Astrocyte (in vitro differentiated cells and primary cell): ENCODE data around the gene VPS13A. TPM values are rescaled to one million over a fixed set of nuclear protein-coding genes. Genes with fewer than 3 reads are reported as not detected.

Experiments
- DNase-seq: peaks from one replicate; pipeline ENCODE4 v3.0.0-alpha.2; 2010; ENCODE audit warnings: low read depth
- FAIRE-seq: peaks from 2 replicates; lab custom pipeline; 2011; peaks lifted over from hg19 to GRCh38; lab: Jason Lieb, UNC
- H2AFZ ChIP-seq: 2 replicates; pipeline ENCODE4 v1.6.0; 2012; ENCODE audit warnings: low read depth, low read length, inconsistent platforms
- H3K27ac ChIP-seq: 2 replicates; pipeline ENCODE4 v1.5.1; 2011; ENCODE audit warnings: low read depth, low read length, inconsistent platforms
- H3K27me3 ChIP-seq: 2 replicates; pipeline ENCODE4 v1.6.0; 2011; ENCODE audit warnings: low read length, inconsistent platforms; ENCODE audit not compliant: insufficient read depth
- H3K36me3 ChIP-seq: 2 replicates; pipeline ENCODE4 v1.5.1; 2011; ENCODE audit warnings: low read length, inconsistent platforms; ENCODE audit not compliant: insufficient read depth
- H3K4me1 ChIP-seq: 2 replicates; pipeline ENCODE4 v1.5.1; 2011; ENCODE audit warnings: low read length, inconsistent platforms; ENCODE audit not compliant: insufficient read depth
- H3K4me2 ChIP-seq: 2 replicates; pipeline ENCODE4 v1.6.0; 2012; ENCODE audit warnings: low read length, inconsistent platforms
- H3K4me3 ChIP-seq: 2 replicates; pipeline ENCODE4 v1.5.1; 2011; ENCODE audit warnings: low read depth, mild to moderate bottlenecking, low read length, inconsistent platforms; ENCODE audit not compliant: insufficient read depth
- H3K79me2 ChIP-seq: 2 replicates; pipeline ENCODE4 v1.6.0; 2012; ENCODE audit warnings: mild to moderate bottlenecking, low read length, inconsistent platforms; ENCODE audit not compliant: insufficient read depth
- H3K9ac ChIP-seq: 2 replicates; pipeline ENCODE4 v1.6.0; 2012; ENCODE audit warnings: mild to moderate bottlenecking, low read length, inconsistent platforms
- H3K9me3 ChIP-seq: 2 replicates; pipeline ENCODE4 v1.5.1; 2012; ENCODE audit warnings: low read depth, mild to moderate bottlenecking, low read length, inconsistent platforms; ENCODE audit not compliant: insufficient read depth
- H4K20me1 ChIP-seq: 2 replicates; pipeline ENCODE4 v1.6.0; 2012; ENCODE audit warnings: low read length, inconsistent platforms; ENCODE audit not compliant: insufficient read depth
- H3K27ac Mint-ChIP-seq: one replicate; pipeline ENCODE4 v1.8.0; 2021; ENCODE audit warnings: mild to moderate bottlenecking, mixed read lengths; ENCODE audit not compliant: unreplicated experiment
- H3K27me3 Mint-ChIP-seq: one replicate; pipeline ENCODE4 v1.8.0; 2021; ENCODE audit warnings: low read depth, mixed read lengths; ENCODE audit not compliant: unreplicated experiment
- H3K36me3 Mint-ChIP-seq: one replicate; pipeline ENCODE4 v1.8.0; 2021; ENCODE audit warnings: low read depth, mixed read lengths; ENCODE audit not compliant: unreplicated experiment
- H3K4me1 Mint-ChIP-seq: one replicate; pipeline ENCODE4 v1.8.0; 2021; ENCODE audit warnings: low read depth, mixed read lengths; ENCODE audit not compliant: unreplicated experiment
- H3K4me3 Mint-ChIP-seq: one replicate; pipeline ENCODE4 v1.8.0; 2021; ENCODE audit warnings: mild to moderate bottlenecking, moderate library complexity, mixed read lengths; ENCODE audit not compliant: unreplicated experiment
- H3K9me3 Mint-ChIP-seq: one replicate; pipeline ENCODE4 v1.8.0; 2021; ENCODE audit warnings: mild to moderate bottlenecking, mixed read lengths; ENCODE audit not compliant: unreplicated experiment
- EZH2 ChIP-seq: IDR thresholded peaks from 2 replicates; pipeline ENCODE4 v1.6.1; 2012; ENCODE audit warnings: mild to moderate bottlenecking, low read length, inconsistent platforms; ENCODE audit not compliant: insufficient read depth
- total RNA-seq: library from RNA; stranded (reverse); gene quantifications from 2 replicates; pipeline ENCODE4 v1.2.1, GENCODE V29; 2021
- TF ChIP-seq, protein P1 (sequence below): IDR thresholded peaks from 2 replicates; pipeline ENCODE4 v1.5.1; 2011; ENCODE audit warnings: low read depth, mild to moderate bottlenecking, inconsistent platforms, low read length, moderate library complexity; ENCODE audit not compliant: insufficient read depth

VPS13A gene
- total RNA-seq, 1 donor from 2014 or later: 34.9 TPM

DNA sequence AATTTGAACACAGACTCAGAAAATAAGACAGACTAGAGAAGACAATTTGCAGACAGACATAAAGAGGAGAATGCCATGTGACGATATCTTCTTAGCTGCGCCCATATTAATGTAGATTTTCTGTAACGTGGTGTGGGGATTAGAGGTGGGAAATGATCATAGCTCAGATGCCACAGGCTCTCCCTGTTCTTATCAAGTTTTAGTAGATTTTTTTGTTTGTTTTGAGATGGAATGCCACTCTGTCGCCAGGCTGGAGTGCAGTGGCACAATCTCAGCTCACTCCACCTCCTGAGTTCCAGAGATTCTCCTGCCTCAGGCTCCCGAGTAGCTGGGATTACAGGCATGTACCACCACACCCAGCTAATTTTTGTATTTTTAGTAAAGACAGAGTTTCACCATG lies 59.4 kb downstream of the VPS13A start:
- TF ChIP-seq, protein P1, sequence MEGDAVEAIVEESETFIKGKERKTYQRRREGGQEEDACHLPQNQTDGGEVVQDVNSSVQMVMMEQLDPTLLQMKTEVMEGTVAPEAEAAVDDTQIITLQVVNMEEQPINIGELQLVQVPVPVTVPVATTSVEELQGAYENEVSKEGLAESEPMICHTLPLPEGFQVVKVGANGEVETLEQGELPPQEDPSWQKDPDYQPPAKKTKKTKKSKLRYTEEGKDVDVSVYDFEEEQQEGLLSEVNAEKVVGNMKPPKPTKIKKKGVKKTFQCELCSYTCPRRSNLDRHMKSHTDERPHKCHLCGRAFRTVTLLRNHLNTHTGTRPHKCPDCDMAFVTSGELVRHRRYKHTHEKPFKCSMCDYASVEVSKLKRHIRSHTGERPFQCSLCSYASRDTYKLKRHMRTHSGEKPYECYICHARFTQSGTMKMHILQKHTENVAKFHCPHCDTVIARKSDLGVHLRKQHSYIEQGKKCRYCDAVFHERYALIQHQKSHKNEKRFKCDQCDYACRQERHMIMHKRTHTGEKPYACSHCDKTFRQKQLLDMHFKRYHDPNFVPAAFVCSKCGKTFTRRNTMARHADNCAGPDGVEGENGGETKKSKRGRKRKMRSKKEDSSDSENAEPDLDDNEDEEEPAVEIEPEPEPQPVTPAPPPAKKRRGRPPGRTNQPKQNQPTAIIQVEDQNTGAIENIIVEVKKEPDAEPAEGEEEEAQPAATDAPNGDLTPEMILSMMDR: no peak
- no peak for TF ChIP-seq EZH2
- Histone ChIP-seq H3K79me2 (no peaks in the 10 kb centered on the region), H3K4me2 (no peak overlapping the region), H3K27ac (no peak overlapping the region), H3K36me3 (no peaks in the 10 kb centered on the region), H2AFZ (no peak overlapping the region), H4K20me1 (no peaks in the 10 kb centered on the region), H3K27me3 (no peaks in the 10 kb centered on the region), H3K9me3 (no peaks in the 10 kb centered on the region), H3K4me1 (no peaks in the 10 kb centered on the region), H3K9ac (no peak overlapping the region), H3K4me3 (no peak overlapping the region)
- no peaks in the 10 kb centered on the region for H3K9me3 Mint-ChIP-seq
- DNase-seq (no peak), FAIRE-seq (no peak)
- H3K4me3 Mint-ChIP-seq: no peak overlapping the region
- H3K4me1 Mint-ChIP-seq: no peaks in the 10 kb centered on the region
- no peak overlapping the region for H3K27ac Mint-ChIP-seq
- peaks cover 2% of the 10 kb centered on the region for H3K36me3 Mint-ChIP-seq
- H3K27me3 Mint-ChIP-seq: no peaks in the 10 kb centered on the region

DNA sequence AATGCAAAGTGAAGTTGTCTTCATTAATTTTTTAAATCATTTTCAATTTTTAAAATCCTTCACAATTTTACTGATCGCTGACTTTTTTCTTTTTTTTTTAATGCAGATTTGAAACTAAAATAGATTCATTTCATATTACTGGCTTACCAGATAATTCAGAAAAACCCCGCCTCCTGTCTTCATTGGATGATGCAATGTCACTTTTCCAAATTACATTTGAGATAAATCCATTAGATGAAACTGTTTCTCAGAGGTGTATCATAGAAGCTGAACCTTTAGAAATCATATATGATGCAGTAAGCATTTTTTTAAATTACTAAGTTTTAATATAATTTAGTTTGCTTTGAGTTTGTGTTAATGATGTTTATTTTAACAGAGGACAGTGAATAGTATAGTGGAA lies 60.6 kb downstream of the VPS13A start:
- no peak for FAIRE-seq
- Histone ChIP-seq H3K9ac (no peak overlapping the region), H3K4me2 (no peak overlapping the region), H3K36me3 (no peaks in the 10 kb centered on the region), H3K4me3 (no peak overlapping the region), H3K79me2 (no peaks in the 10 kb centered on the region), H3K27me3 (no peaks in the 10 kb centered on the region), H3K9me3 (no peaks in the 10 kb centered on the region), H3K27ac (no peak overlapping the region), H4K20me1 (no peaks in the 10 kb centered on the region), H2AFZ (no peak overlapping the region), H3K4me1 (no peaks in the 10 kb centered on the region)
- no peak for DNase-seq
- no peak for TF ChIP-seq EZH2
- TF ChIP-seq, protein P1: no peak
- H3K4me1 Mint-ChIP-seq: no peaks in the 10 kb centered on the region
- H3K27ac Mint-ChIP-seq: no peak overlapping the region
- no peaks in the 10 kb centered on the region for H3K9me3 Mint-ChIP-seq
- no peaks in the 10 kb centered on the region for H3K36me3 Mint-ChIP-seq
- no peak overlapping the region for H3K4me3 Mint-ChIP-seq
- H3K27me3 Mint-ChIP-seq: no peaks in the 10 kb centered on the region

DNA sequence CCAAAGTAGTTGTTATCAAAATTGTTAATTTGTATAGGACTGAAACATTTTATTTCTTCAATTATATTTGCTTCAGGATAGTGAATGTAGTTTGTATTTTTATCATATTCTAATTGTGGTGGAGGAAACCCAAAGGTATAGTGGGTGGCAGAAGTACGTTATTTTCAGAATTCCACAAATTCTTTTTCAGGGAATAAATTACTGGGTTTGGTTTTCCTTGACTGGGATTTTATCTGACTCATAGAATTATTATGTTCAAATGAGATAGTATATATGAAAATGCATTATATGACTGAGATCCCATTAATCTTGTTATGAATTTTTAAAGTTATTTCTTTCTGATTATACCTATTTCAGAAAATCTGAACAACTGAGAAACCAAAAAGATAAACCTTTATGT lies 73.7 kb downstream of the VPS13A start:
- H3K9me3 Mint-ChIP-seq: no peaks in the 10 kb centered on the region

More for the DNA sequence above, 73.7 kb downstream of the VPS13A start:
- no peaks in the 10 kb centered on the region for H3K27me3 ChIP-seq
- H3K4me1 ChIP-seq: no peaks in the 10 kb centered on the region
- no peak overlapping the region for H3K4me3 ChIP-seq
- H2AFZ ChIP-seq: no peak overlapping the region
- DNase-seq (peak; percentile 23), FAIRE-seq (no peak)
- no peaks in the 10 kb centered on the region for H3K27me3 Mint-ChIP-seq
- peaks cover 10% of the 10 kb centered on the region for H3K36me3 Mint-ChIP-seq
- H3K27ac Mint-ChIP-seq: no peak overlapping the region
- H3K9ac ChIP-seq: no peak overlapping the region
- H3K36me3 ChIP-seq: no peaks in the 10 kb centered on the region
- H3K27ac ChIP-seq: no peak overlapping the region
- no peaks in the 10 kb centered on the region for H3K9me3 ChIP-seq
- H3K4me2 ChIP-seq: peak overlapping the region; percentile 2
- no peaks in the 10 kb centered on the region for H4K20me1 ChIP-seq
- H3K4me1 Mint-ChIP-seq: peaks cover 3% of the 10 kb centered on the region
- TF ChIP-seq, protein P1: no peak
- no peak for TF ChIP-seq EZH2
- H3K79me2 ChIP-seq: no peaks in the 10 kb centered on the region
- H3K4me3 Mint-ChIP-seq: no peak overlapping the region
